NCI-H82 (cell line): Measurements from ENCODE around the gene KCNAB1.
"Not testable (repeated sequence)": the region's sequence is repeated elsewhere in the genome, so short reads cannot be mapped to it uniquely, and the experiment has no call there.

Source experiments
- DNase-seq: peaks from one replicate; lab custom pipeline; 2025; lab: John Stamatoyannopoulos, UW

The KCNAB1 gene

GRCh38 chr3:156120528-156121251 lies at the start of gene KCNAB1:
KCNAB1 (plus strand) TSS chr3:156120578.
- peak; percentile 35 for DNase-seq

GRCh38 chr3:156071031-156071430 lies 49.3 kb upstream of the KCNAB1 start:
- no peak for DNase-seq

GRCh38 chr3:156072950-156073657 lies 47.3 kb upstream of the KCNAB1 start:
- not testable (repeated sequence) for DNase-seq

GRCh38 chr3:156090126-156090525 lies 30.3 kb upstream of the KCNAB1 start:
- DNase-seq = no peak

GRCh38 chr3:156093964-156094363 lies 26.4 kb upstream of the KCNAB1 start:
- no peak for DNase-seq

GRCh38 chr3:156094391-156094790 lies 26.0 kb upstream of the KCNAB1 start:
- no peak for DNase-seq

GRCh38 chr3:156095652-156096051 lies 24.7 kb upstream of the KCNAB1 start:
- not testable (repeated sequence) for DNase-seq

GRCh38 chr3:156098437-156099035 lies 21.8 kb upstream of the KCNAB1 start:
- no peak for DNase-seq

GRCh38 chr3:156099348-156099747 lies 21.0 kb upstream of the KCNAB1 start:
- not testable (repeated sequence) for DNase-seq

GRCh38 chr3:156099984-156100383 lies 20.4 kb upstream of the KCNAB1 start:
- DNase-seq = not testable (repeated sequence)

- no peak for DNase-seq
These were observed 18.0 kb upstream of the KCNAB1 start for GRCh38 chr3:156102267-156102931.

GRCh38 chr3:156106721-156107373 lies 13.5 kb upstream of the KCNAB1 start:
- peak; percentile 14 for DNase-seq

GRCh38 chr3:156107504-156107903 lies 12.9 kb upstream of the KCNAB1 start:
- no peak for DNase-seq

GRCh38 chr3:156108616-156109015 lies 11.8 kb upstream of the KCNAB1 start:
- no peak for DNase-seq

- DNase-seq = no peak
These were observed 10.4 kb upstream of the KCNAB1 start for GRCh38 chr3:156109989-156110388.

- DNase-seq = no peak
These were observed 6.1 kb downstream of the KCNAB1 start for GRCh38 chr3:156126467-156126866.

- no peak for DNase-seq
These were observed 10.9 kb downstream of the KCNAB1 start for GRCh38 chr3:156131241-156131640.

- DNase-seq = no peak
These were observed 11.4 kb downstream of the KCNAB1 start for GRCh38 chr3:156131799-156132198.

- DNase-seq = no peak
These were observed 11.9 kb downstream of the KCNAB1 start for GRCh38 chr3:156132313-156132712.

GRCh38 chr3:156133076-156133475 lies 12.7 kb downstream of the KCNAB1 start:
- DNase-seq = no peak

GRCh38 chr3:156135921-156136638 lies 15.7 kb downstream of the KCNAB1 start:
- no peak for DNase-seq
